ENCODE data around the gene TBX4.

DNA sequence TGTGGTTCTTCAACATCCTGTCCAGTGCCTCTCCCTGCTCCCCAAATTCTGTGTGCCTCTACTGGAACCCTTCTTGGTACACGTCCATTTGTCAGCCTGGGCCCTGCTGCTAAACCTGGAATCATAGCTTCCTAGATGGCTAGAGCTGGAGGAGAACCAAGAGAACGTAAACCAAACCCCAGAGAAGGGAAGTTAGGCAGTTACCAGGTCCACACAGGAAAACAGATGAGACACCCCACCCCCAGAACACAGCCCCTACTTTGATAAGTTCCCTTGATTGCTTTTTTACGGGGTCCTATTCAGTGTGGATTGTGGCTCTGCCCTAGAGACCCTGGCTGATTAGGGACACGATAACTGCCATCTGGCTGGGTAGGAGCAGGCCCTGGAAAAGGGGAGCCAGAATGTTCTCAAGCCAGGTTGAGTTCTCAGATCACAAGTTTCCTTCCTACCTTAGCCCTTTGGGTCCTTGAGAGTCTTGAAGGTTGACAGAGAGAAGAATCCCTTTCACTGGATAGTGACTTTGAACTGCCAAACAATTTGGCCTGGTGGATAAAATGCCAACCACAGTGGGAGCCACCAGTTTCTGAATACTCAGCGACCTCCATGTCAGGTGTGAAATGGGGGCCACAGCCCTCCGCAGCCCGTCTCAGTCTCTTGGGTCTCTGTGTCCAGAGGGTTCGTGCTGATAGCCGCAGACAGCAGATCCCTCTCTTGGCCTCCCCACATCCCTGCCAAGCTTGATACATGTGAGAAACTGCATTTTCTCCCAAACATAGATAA lies 7.9 kb downstream of the TBX4 start:
- TF ChIP-seq RAD21 (IDR thresholded peaks at IDR 0.05) (no peak), HNF4A (conservative IDR thresholded peaks at IDR 0.05) (no peak), EGR1 (IDR thresholded peaks at IDR 0.05; ENCODE audit: low read depth in 2 of 2) (no peak), RXRA (IDR thresholded peaks at IDR 0.05) (no peak), JUND (IDR thresholded peaks at IDR 0.05) (no peak)
- TF ChIP-seq, protein P1, sequence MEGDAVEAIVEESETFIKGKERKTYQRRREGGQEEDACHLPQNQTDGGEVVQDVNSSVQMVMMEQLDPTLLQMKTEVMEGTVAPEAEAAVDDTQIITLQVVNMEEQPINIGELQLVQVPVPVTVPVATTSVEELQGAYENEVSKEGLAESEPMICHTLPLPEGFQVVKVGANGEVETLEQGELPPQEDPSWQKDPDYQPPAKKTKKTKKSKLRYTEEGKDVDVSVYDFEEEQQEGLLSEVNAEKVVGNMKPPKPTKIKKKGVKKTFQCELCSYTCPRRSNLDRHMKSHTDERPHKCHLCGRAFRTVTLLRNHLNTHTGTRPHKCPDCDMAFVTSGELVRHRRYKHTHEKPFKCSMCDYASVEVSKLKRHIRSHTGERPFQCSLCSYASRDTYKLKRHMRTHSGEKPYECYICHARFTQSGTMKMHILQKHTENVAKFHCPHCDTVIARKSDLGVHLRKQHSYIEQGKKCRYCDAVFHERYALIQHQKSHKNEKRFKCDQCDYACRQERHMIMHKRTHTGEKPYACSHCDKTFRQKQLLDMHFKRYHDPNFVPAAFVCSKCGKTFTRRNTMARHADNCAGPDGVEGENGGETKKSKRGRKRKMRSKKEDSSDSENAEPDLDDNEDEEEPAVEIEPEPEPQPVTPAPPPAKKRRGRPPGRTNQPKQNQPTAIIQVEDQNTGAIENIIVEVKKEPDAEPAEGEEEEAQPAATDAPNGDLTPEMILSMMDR (IDR thresholded peaks at IDR 0.05; ENCODE audit: low read depth, low read length, missing input control): no peak

Data from liver (tissue), 3 donors.